Measurements from ENCODE around the gene TRNP1. TPM values are rescaled to one million over a fixed set of nuclear protein-coding genes. Genes with fewer than 3 reads are reported as not detected.
A peak's percentile ranks its signal among the peaks of the same experiment; 100 is the strongest.
"Not testable (repeated sequence)": the region's sequence is repeated elsewhere in the genome, so short reads cannot be mapped to it uniquely, and the experiment has no call there.

Gene TRNP1
- total RNA-seq: 16.7 TPM

- no peak for FAIRE-seq
- DNase-seq (ENCODE audit: low spot score in 2 of 2): peak; percentile 94
Measured at GRCh38 chr1:26993237-26994019, at the start of gene TRNP1. Gene TRNP1 (plus strand): TSS chr1:26993692. CDS start chr1:26993787, 95 bp downstream.

- FAIRE-seq (no peak), DNase-seq (ENCODE audit: low spot score in 2 of 2) (no peak)
Measured at GRCh38 chr1:26945138-26945537, 48.4 kb upstream of the TRNP1 start.

- FAIRE-seq: no peak
- no peak for DNase-seq (ENCODE audit: low spot score in 2 of 2)
Measured at GRCh38 chr1:26945728-26946127, 47.8 kb upstream of the TRNP1 start.

- FAIRE-seq: no peak
- DNase-seq (ENCODE audit: low spot score in 2 of 2): no peak
Measured at GRCh38 chr1:26946270-26946669, 47.2 kb upstream of the TRNP1 start.

- FAIRE-seq; DNase-seq (ENCODE audit: low spot score in 2 of 2): not testable (repeated sequence)
Measured at GRCh38 chr1:26948725-26949057, 44.8 kb upstream of the TRNP1 start.

GRCh38 chr1:26949266-26949925 is 44.1 kb upstream of the TRNP1 start:
- no peak for FAIRE-seq
- no peak for DNase-seq (ENCODE audit: low spot score in 2 of 2)

GRCh38 chr1:26949926-26950319 is 43.6 kb upstream of the TRNP1 start:
- FAIRE-seq: no peak
- DNase-seq (ENCODE audit: low spot score in 2 of 2): no peak

- no peak for FAIRE-seq
- DNase-seq (ENCODE audit: low spot score in 2 of 2): no peak
Measured at GRCh38 chr1:26950602-26951001, 42.9 kb upstream of the TRNP1 start.

- DNase-seq (ENCODE audit: low spot score in 2 of 2) (no peak), FAIRE-seq (no peak)
Measured at GRCh38 chr1:26951216-26951615, 42.3 kb upstream of the TRNP1 start.

- DNase-seq (ENCODE audit: low spot score in 2 of 2) (no peak), FAIRE-seq (no peak)
Measured at GRCh38 chr1:26951821-26952497, 41.5 kb upstream of the TRNP1 start.

GRCh38 chr1:26953374-26953773 is 40.1 kb upstream of the TRNP1 start:
- FAIRE-seq: no peak
- DNase-seq (ENCODE audit: low spot score in 2 of 2): no peak

GRCh38 chr1:26956321-26956720 is 37.2 kb upstream of the TRNP1 start:
- DNase-seq (ENCODE audit: low spot score in 2 of 2): no peak

GRCh38 chr1:26957306-26957705 is 36.2 kb upstream of the TRNP1 start:
- DNase-seq (ENCODE audit: low spot score in 2 of 2): no peak
- no peak for FAIRE-seq

More at GRCh38 chr1:26956321-26956720, 37.2 kb upstream of the TRNP1 start:
- no peak for FAIRE-seq

- no peak for FAIRE-seq
- DNase-seq (ENCODE audit: low spot score in 2 of 2): no peak
Measured at GRCh38 chr1:26959270-26959669, 34.2 kb upstream of the TRNP1 start.

GRCh38 chr1:26959722-26960624 is 33.5 kb upstream of the TRNP1 start, which contains the start of gene KDF1:
Gene KDF1 (minus strand): TSS chr1:26960468. CDS start chr1:26952380, 8,088 bp downstream.
- FAIRE-seq (no peak), DNase-seq (ENCODE audit: low spot score in 2 of 2) (no peak)

- FAIRE-seq: no peak
- DNase-seq (ENCODE audit: low spot score in 2 of 2): no peak
Measured at GRCh38 chr1:26960625-26960966, 32.9 kb upstream of the TRNP1 start.

GRCh38 chr1:26961826-26962225 is 31.7 kb upstream of the TRNP1 start:
- no peak for DNase-seq (ENCODE audit: low spot score in 2 of 2)
- FAIRE-seq: no peak

GRCh38 chr1:26965213-26965612 is 28.3 kb upstream of the TRNP1 start:
- DNase-seq (ENCODE audit: low spot score in 2 of 2) (no peak), FAIRE-seq (peak; percentile 75)

- DNase-seq (ENCODE audit: low spot score in 2 of 2) (no peak), FAIRE-seq (no peak)
Measured at GRCh38 chr1:26965628-26966027, 27.9 kb upstream of the TRNP1 start.

- FAIRE-seq (no peak), DNase-seq (ENCODE audit: low spot score in 2 of 2) (no peak)
Measured at GRCh38 chr1:26970810-26971209, 22.7 kb upstream of the TRNP1 start.

GRCh38 chr1:26971590-26971989 is 21.9 kb upstream of the TRNP1 start:
- DNase-seq (ENCODE audit: low spot score in 2 of 2) (no peak), FAIRE-seq (no peak)

All from frontal cortex (tissue), 4 donors.